Upper lobe of left lung (tissue), 6 donors: ENCODE measurements around the gene MPV17. TPM values are rescaled to one million over a fixed set of nuclear protein-coding genes. Genes with fewer than 3 reads are reported as not detected.

Source experiments
- ATAC-seq, 2 donors: fragments of 200-7000 bp; cut with Tn5 transposase; one replicate each; pipeline ENCODE4 v1.9.1; 2022; ENCODE audit warnings: mild to moderate bottlenecking in 2 of 2, moderate library complexity in 2 of 2; ENCODE audit not compliant: low FRiP score in 2 of 2
- DNase-seq, 2 donors: peaks; one replicate each; pipeline ENCODE4 v3.0.0-alpha.2; 2019 to 2020
- H3K27ac ChIP-seq, 4 donors: fragments of 200-600 bp; sonication (generic); one replicate each; pipeline ENCODE4 v1.5.1; 2016 to 2019
- H3K27me3 ChIP-seq, 4 donors: fragments of 200-600 bp; sonication (generic); one replicate each; pipeline ENCODE4 v1.5.1; 2017 to 2019
- H3K36me3 ChIP-seq, 4 donors: fragments of 200-600 bp; sonication (generic); one replicate each; pipeline ENCODE4 v1.5.1; 2016 to 2019
- H3K4me1 ChIP-seq, 4 donors: fragments of 200-600 bp; sonication (generic); one replicate each; pipeline ENCODE4 v1.5.1; 2018 to 2019
- H3K4me3 ChIP-seq, 4 donors: fragments of 200-600 bp; sonication (generic); one replicate each; pipeline ENCODE4 v1.5.1; 2017 to 2019; ENCODE audit warnings: mild to moderate bottlenecking in 2 of 4, moderate library complexity in 1 of 4
- H3K9me3 ChIP-seq, 4 donors: fragments of 200-600 bp; sonication (generic); one replicate each; pipeline ENCODE4 v1.5.1; 2018 to 2019
- EP300 ChIP-seq, 4 donors: sonication (generic); formaldehyde crosslinking; IDR thresholded peaks; one replicate each; pipeline ENCODE4 v1.5.1; 2017; ENCODE audit warnings: antibody characterized with exemption in 4 of 4, control low read depth in 2 of 4
- POLR2A ChIP-seq, 4 donors: fragments of 450-650 bp; IDR thresholded peaks; one replicate each; pipeline ENCODE4 v1.5.1; 2016 to 2017; ENCODE audit warnings: antibody characterized with exemption in 4 of 4, mild to moderate bottlenecking in 2 of 4
- POLR2AphosphoS5 ChIP-seq, 2 donors: sonication (generic); formaldehyde crosslinking; IDR thresholded peaks; one replicate each; pipeline ENCODE4 v1.5.1; 2017; ENCODE audit warnings: antibody characterized with exemption in 2 of 2
- WGBS, 2 donors: methylation state at CpG; one replicate each; pipeline ENCODE4 v1.1.5; 2017 to 2018; 5-methylcytosine and 5-hydroxymethylcytosine counted together
- total RNA-seq, 6 donors: library from RNA; depleted of rRNA in 4 of 6; stranded (reverse); fragments of >200 nt in 4 of 6; gene quantifications; one replicate each; pipeline versions ENCODE4 v1.1.0 to v1.2.1, GENCODE V29; 2016 to 2021
- TF ChIP-seq, protein P1 (sequence below), 6 experiments: fragments of 450-650 bp in 4 of 6; fragments of 200-600 bp in 2 of 6; sonication (generic) in 2 of 6; IDR thresholded peaks; one replicate each; pipeline ENCODE4 v1.5.1; 2016 to 2019; ENCODE audit warnings: antibody characterized with exemption in 6 of 6
- donor health status: DM: no; HTN: no; CAD: no; lungs with moderate emphysema.
- donor health status: DM: no; HTN: yes; CAD: no; lungs with severe emphysema.

Gene MPV17
- total RNA-seq, 6 donors from 2014 or later = 51.2 to 99.3 (median 75.9) TPM

DNA sequence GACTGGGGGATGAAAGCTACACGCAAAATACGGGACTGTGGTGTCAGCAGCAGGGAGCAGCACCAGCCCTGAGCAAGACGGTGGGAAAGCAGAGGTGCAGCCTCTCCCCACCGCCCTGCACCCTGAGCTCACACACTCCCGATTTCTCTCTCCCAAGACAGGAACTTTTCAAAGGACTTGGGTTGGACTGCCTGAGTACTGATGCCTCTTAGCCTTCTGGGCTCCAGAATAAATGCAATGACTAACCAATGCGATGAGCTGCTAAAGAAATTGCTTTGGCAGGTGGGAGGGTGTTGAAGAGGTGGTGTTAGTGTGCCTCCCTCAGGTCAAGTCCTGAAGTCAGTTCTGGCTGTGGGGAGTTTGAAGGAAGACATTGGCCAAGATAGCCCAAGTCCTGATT, 31.0 kb downstream of the MPV17 start:
- H3K4me1 ChIP-seq = no peaks in the 10 kb centered on the region
- no peaks in the 10 kb centered on the region for H3K36me3 ChIP-seq
- no peak for DNase-seq
- no peaks in the 10 kb centered on the region for H3K27me3 ChIP-seq
- peak in 1 of 2 donors; percentile 28 for ATAC-seq
- no peaks in the 10 kb centered on the region for H3K9me3 ChIP-seq
- no peak overlapping the region for H3K27ac ChIP-seq
- no peak overlapping the region for H3K4me3 ChIP-seq
- TF ChIP-seq EP300 (IDR thresholded peaks at IDR 0.05) (no peak), POLR2A (IDR thresholded peaks at IDR 0.05) (no peak), POLR2AphosphoS5 (IDR thresholded peaks at IDR 0.05) (no peak)
- TF ChIP-seq, protein P1, sequence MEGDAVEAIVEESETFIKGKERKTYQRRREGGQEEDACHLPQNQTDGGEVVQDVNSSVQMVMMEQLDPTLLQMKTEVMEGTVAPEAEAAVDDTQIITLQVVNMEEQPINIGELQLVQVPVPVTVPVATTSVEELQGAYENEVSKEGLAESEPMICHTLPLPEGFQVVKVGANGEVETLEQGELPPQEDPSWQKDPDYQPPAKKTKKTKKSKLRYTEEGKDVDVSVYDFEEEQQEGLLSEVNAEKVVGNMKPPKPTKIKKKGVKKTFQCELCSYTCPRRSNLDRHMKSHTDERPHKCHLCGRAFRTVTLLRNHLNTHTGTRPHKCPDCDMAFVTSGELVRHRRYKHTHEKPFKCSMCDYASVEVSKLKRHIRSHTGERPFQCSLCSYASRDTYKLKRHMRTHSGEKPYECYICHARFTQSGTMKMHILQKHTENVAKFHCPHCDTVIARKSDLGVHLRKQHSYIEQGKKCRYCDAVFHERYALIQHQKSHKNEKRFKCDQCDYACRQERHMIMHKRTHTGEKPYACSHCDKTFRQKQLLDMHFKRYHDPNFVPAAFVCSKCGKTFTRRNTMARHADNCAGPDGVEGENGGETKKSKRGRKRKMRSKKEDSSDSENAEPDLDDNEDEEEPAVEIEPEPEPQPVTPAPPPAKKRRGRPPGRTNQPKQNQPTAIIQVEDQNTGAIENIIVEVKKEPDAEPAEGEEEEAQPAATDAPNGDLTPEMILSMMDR (IDR thresholded peaks at IDR 0.05) = no peak
- WGBS, 2 donors = 66 to 80% methylated on average over 6 of the region's 6 CpGs

DNA sequence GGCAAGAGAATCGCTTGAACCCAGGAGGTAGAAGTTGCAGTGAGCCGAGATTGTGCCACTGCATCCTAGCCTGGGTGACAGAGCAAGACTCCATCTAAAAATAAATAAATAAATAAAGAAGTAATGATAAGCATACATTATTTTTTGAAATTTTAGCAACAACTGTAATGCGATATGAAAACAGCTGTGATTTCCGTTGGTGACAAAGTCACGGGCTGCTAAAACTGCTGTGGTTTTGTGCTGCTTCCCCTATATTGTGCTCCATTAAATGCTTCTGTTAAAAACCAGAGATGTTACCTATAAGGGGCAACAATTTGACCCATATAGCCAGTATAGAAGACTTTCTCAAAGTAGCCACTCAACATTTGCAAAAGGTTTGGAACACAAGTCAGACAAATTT, 32.3 kb downstream of the MPV17 start:
- no peak for ATAC-seq
- 67 to 81% methylated on average over 5 of the region's 5 CpGs for WGBS, 2 donors
- Histone ChIP-seq H3K9me3 (no peaks in the 10 kb centered on the region), H3K4me1 (no peaks in the 10 kb centered on the region), H3K27me3 (no peaks in the 10 kb centered on the region), H3K4me3 (no peak overlapping the region), H3K36me3 (no peaks in the 10 kb centered on the region), H3K27ac (no peak overlapping the region)
- TF ChIP-seq EP300 (IDR thresholded peaks at IDR 0.05) (no peak), POLR2A (IDR thresholded peaks at IDR 0.05) (no peak), POLR2AphosphoS5 (IDR thresholded peaks at IDR 0.05) (no peak)
- TF ChIP-seq, protein P1 (IDR thresholded peaks at IDR 0.05) = no peak
- no peak for DNase-seq

DNA sequence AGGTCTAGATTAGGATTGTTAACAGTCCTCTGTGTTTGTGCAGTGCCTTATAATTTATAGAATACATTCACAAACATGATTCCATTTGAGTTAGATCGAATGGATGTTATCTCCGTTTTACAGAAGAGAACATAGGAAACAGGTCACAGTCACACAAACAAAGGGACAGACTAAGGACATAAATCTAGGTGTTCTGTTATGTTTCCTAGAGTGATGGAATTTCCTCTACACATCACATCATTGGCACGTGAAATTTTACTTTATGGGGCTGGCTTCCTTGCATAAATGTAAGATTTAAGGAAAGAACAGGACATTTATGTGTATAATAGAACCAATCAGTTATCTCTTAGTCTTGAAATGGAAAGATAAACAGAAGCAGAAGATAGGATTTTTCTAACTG, 34.3 kb downstream of the MPV17 start:
- ATAC-seq = no peak
- peak in 1 of 4 donors; percentile 15 for TF ChIP-seq EP300 (IDR thresholded peaks at IDR 0.05)
- TF ChIP-seq, protein P1 (IDR thresholded peaks at IDR 0.05) = no peak
- H3K27ac ChIP-seq = no peak overlapping the region
- no peak overlapping the region for H3K4me3 ChIP-seq
- no peak for DNase-seq
- H3K9me3 ChIP-seq = no peaks in the 10 kb centered on the region
- H3K4me1 ChIP-seq = no peaks in the 10 kb centered on the region
- no peaks in the 10 kb centered on the region for H3K36me3 ChIP-seq
- H3K27me3 ChIP-seq = no peaks in the 10 kb centered on the region
- 26 to 41% methylated on average over 3 of the region's 3 CpGs for WGBS, 2 donors

DNA sequence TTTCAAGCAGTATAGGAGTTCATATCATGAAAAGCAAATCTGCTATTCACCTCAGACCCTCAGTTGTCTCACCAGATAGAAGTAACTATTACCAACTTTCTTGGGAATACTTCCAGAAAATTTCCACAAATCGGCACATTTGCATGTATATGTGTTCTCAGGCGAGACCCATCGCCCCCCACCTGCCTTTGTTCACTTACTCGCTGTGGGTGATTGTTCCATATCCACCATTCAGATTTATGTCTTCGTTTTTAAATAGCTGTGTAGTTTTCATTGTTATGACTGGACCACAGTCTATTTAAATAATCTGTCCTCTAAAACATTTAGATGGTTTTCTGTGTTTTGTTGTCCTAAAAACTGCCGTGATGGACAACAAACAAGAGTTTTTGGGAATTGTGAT, 37.4 kb downstream of the MPV17 start:
- H3K4me1 ChIP-seq = no peaks in the 10 kb centered on the region
- DNase-seq (no peak), ATAC-seq (no peak)
- no peak overlapping the region for H3K4me3 ChIP-seq
- no peaks in the 10 kb centered on the region for H3K36me3 ChIP-seq
- no peak overlapping the region for H3K27ac ChIP-seq
- H3K9me3 ChIP-seq = no peaks in the 10 kb centered on the region
- H3K27me3 ChIP-seq = no peaks in the 10 kb centered on the region
- no peak for TF ChIP-seq POLR2AphosphoS5 (IDR thresholded peaks at IDR 0.05)
- TF ChIP-seq, protein P1 (IDR thresholded peaks at IDR 0.05) = no peak
- no peak for TF ChIP-seq EP300 (IDR thresholded peaks at IDR 0.05)
- TF ChIP-seq POLR2A (IDR thresholded peaks at IDR 0.05) = no peak
- WGBS, 2 donors = 86% methylated on average over 6 of the region's 6 CpGs

DNA sequence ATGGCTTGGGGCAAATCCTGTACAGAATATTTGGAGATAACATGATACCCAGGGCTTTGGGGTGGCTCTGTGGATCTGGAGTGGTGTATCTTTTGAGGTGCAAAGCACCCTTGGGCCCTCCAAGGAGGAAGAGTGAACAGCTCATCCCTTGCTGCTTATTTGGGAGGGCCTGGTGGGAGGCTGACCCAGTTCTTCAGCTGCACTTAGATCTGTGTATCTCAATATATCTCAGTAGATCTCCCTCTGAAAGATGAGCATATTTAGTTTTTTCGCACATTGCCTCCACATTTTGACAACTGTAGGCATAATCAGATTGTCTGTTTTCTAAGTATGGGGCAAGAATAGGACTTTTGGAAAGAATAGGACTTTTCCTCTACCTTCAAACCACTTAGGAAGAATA, 37.9 kb downstream of the MPV17 start:
- DNase-seq (no peak), ATAC-seq (no peak)
- 86 to 93% methylated on average over 1 of the region's 1 CpG for WGBS, 2 donors
- no peaks in the 10 kb centered on the region for H3K27me3 ChIP-seq
- H3K4me3 ChIP-seq = no peak overlapping the region
- peaks cover 0 to 2% (median 0%) of the 10 kb centered on the region in 4 donors for H3K4me1 ChIP-seq
- no peaks in the 10 kb centered on the region for H3K9me3 ChIP-seq
- H3K27ac ChIP-seq = no peak overlapping the region
- no peaks in the 10 kb centered on the region for H3K36me3 ChIP-seq
- TF ChIP-seq POLR2AphosphoS5 (IDR thresholded peaks at IDR 0.05) (no peak), EP300 (IDR thresholded peaks at IDR 0.05) (no peak), POLR2A (IDR thresholded peaks at IDR 0.05) (no peak)
- TF ChIP-seq, protein P1 (IDR thresholded peaks at IDR 0.05) = no peak
